ENCODE measurements around the gene PTPRF.
"Not testable (repeated sequence)": the region's sequence is repeated elsewhere in the genome, so short reads cannot be mapped to it uniquely, and the experiment has no call there.

Gene PTPRF

GRCh38 chr1:43645461-43645860 lies 114.8 kb downstream of the PTPRF start:
- no peak for TF ChIP-seq CTCF (IDR thresholded peaks at IDR 0.05; ENCODE audit: low read depth, low read length)
- DNase-seq: no peak
- Histone ChIP-seq H3K27me3 (ENCODE audit: insufficient read depth, low read depth, severe bottlenecking) (no peaks in the 10 kb centered on the region), H3K27ac (no peak overlapping the region), H3K4me3 (ENCODE audit: low read depth, low read length) (no peak overlapping the region), H3K36me3 (no peaks in the 10 kb centered on the region), H3K9me3 (ENCODE audit: severe bottlenecking) (no peaks in the 10 kb centered on the region)

- not testable (repeated sequence) for H3K27me3 ChIP-seq (ENCODE audit: insufficient read depth, low read depth, severe bottlenecking); H3K27ac ChIP-seq; DNase-seq; H3K9me3 ChIP-seq (ENCODE audit: severe bottlenecking); H3K4me3 ChIP-seq (ENCODE audit: low read depth, low read length); H3K36me3 ChIP-seq
Observed at GRCh38 chr1:43647331-43647730, 116.6 kb downstream of the PTPRF start.

- no peak overlapping the region for H3K4me3 ChIP-seq (ENCODE audit: low read depth, low read length)
- peaks cover 4% of the 10 kb centered on the region for H3K36me3 ChIP-seq
- no peak overlapping the region for H3K27ac ChIP-seq
- H3K9me3 ChIP-seq (ENCODE audit: severe bottlenecking): no peaks in the 10 kb centered on the region
- no peaks in the 10 kb centered on the region for H3K27me3 ChIP-seq (ENCODE audit: insufficient read depth, low read depth, severe bottlenecking)
- no peak for DNase-seq
- no peak for TF ChIP-seq CTCF (IDR thresholded peaks at IDR 0.05; ENCODE audit: low read depth, low read length)
Observed at GRCh38 chr1:43648221-43648847, 117.7 kb downstream of the PTPRF start.

GRCh38 chr1:43648876-43649477 lies 118.3 kb downstream of the PTPRF start:
- H3K4me3 ChIP-seq (ENCODE audit: low read depth, low read length): peak overlapping the region; percentile 72
- no peak for TF ChIP-seq CTCF (IDR thresholded peaks at IDR 0.05; ENCODE audit: low read depth, low read length)
- no peak for DNase-seq
- peak overlapping the region; percentile 75 for H3K27ac ChIP-seq
- peaks cover 10% of the 10 kb centered on the region for H3K36me3 ChIP-seq
- no peaks in the 10 kb centered on the region for H3K27me3 ChIP-seq (ENCODE audit: insufficient read depth, low read depth, severe bottlenecking)
- H3K9me3 ChIP-seq (ENCODE audit: severe bottlenecking): no peaks in the 10 kb centered on the region

- H3K9me3 ChIP-seq (ENCODE audit: severe bottlenecking): no peaks in the 10 kb centered on the region
- peaks cover 19% of the 10 kb centered on the region for H3K36me3 ChIP-seq
- H3K27me3 ChIP-seq (ENCODE audit: insufficient read depth, low read depth, severe bottlenecking): no peaks in the 10 kb centered on the region
- peak overlapping the region; percentile 72 for H3K4me3 ChIP-seq (ENCODE audit: low read depth, low read length)
- peak; percentile 97 for DNase-seq
- H3K27ac ChIP-seq: peak overlapping the region; percentile 94
- TF ChIP-seq CTCF (IDR thresholded peaks at IDR 0.05; ENCODE audit: low read depth, low read length): no peak
Observed at GRCh38 chr1:43650310-43651085, 119.8 kb downstream of the PTPRF start.

GRCh38 chr1:43651188-43651587 lies 120.5 kb downstream of the PTPRF start:
- H3K9me3 ChIP-seq (ENCODE audit: severe bottlenecking): no peaks in the 10 kb centered on the region
- peak overlapping the region; percentile 72 for H3K4me3 ChIP-seq (ENCODE audit: low read depth, low read length)
- peaks cover 25% of the 10 kb centered on the region for H3K36me3 ChIP-seq
- no peaks in the 10 kb centered on the region for H3K27me3 ChIP-seq (ENCODE audit: insufficient read depth, low read depth, severe bottlenecking)
- no peak for TF ChIP-seq CTCF (IDR thresholded peaks at IDR 0.05; ENCODE audit: low read depth, low read length)
- peak overlapping the region; percentile 94 for H3K27ac ChIP-seq
- no peak for DNase-seq

Measured in WERI-Rb-1 (cell line).